ENCODE data around the gene CNOT6.
"Not testable (repeated sequence)": the region's sequence is repeated elsewhere in the genome, so short reads cannot be mapped to it uniquely, and the experiment has no call there.

The CNOT6 gene

GRCh38 chr5:180472269-180472668 lies 21.9 kb upstream of the CNOT6 start:
- DNase-seq, result no peak

- not testable (repeated sequence) for DNase-seq
Observed at GRCh38 chr5:180473386-180473785, 20.8 kb upstream of the CNOT6 start.

GRCh38 chr5:180474569-180474968 lies 19.6 kb upstream of the CNOT6 start:
- no peak for DNase-seq

GRCh38 chr5:180475969-180476524 lies 18.1 kb upstream of the CNOT6 start:
- DNase-seq, result not testable (repeated sequence)

GRCh38 chr5:180484813-180485212 lies 9.4 kb upstream of the CNOT6 start:
- no peak for DNase-seq

- no peak for DNase-seq
Observed at GRCh38 chr5:180486636-180487149, 7.5 kb upstream of the CNOT6 start.

GRCh38 chr5:180487556-180487955 lies 6.6 kb upstream of the CNOT6 start:
- no peak for DNase-seq

GRCh38 chr5:180491496-180491895 lies 2.7 kb upstream of the CNOT6 start:
- no peak for DNase-seq

- DNase-seq, result no peak
Observed at GRCh38 chr5:180492226-180492903, 1.8 kb upstream of the CNOT6 start.

GRCh38 chr5:180494510-180495181 lies 467 bp downstream of the CNOT6 start:
- no peak for DNase-seq

GRCh38 chr5:180495292-180495691 lies 1.1 kb downstream of the CNOT6 start:
- no peak for DNase-seq

- no peak for DNase-seq
Observed at GRCh38 chr5:180495991-180496741, 2.0 kb downstream of the CNOT6 start.

- DNase-seq, result not testable (repeated sequence)
Observed at GRCh38 chr5:180496806-180497205, 2.6 kb downstream of the CNOT6 start.

GRCh38 chr5:180497865-180498264 lies 3.7 kb downstream of the CNOT6 start:
- DNase-seq, result not testable (repeated sequence)

GRCh38 chr5:180498378-180498777 lies 4.2 kb downstream of the CNOT6 start:
- DNase-seq, result no peak

- no peak for DNase-seq
Observed at GRCh38 chr5:180499684-180500083, 5.5 kb downstream of the CNOT6 start.

- not testable (repeated sequence) for DNase-seq
Observed at GRCh38 chr5:180500300-180500699, 6.1 kb downstream of the CNOT6 start.

GRCh38 chr5:180507661-180508060 lies 13.5 kb downstream of the CNOT6 start:
- DNase-seq, result no peak

GRCh38 chr5:180515294-180515693 lies 21.1 kb downstream of the CNOT6 start:
- no peak for DNase-seq

- not testable (repeated sequence) for DNase-seq
Observed at GRCh38 chr5:180515974-180516373, 21.8 kb downstream of the CNOT6 start.

GRCh38 chr5:180516440-180516839 lies 22.3 kb downstream of the CNOT6 start:
- DNase-seq, result no peak

- DNase-seq, result no peak
Observed at GRCh38 chr5:180519098-180519497, 24.9 kb downstream of the CNOT6 start.

- DNase-seq, result no peak
Observed at GRCh38 chr5:180521101-180521500, 26.9 kb downstream of the CNOT6 start.
